Mesothelial cell of epicardium (in vitro differentiated cells): Measurements from ENCODE around the gene COA5. TPM values are rescaled to one million over a fixed set of nuclear protein-coding genes. Genes with fewer than 3 reads are reported as not detected.

Source experiments
- DNase-seq, 2 experiments: peaks; one replicate each; pipeline ENCODE4 v3.0.0; 2021; ENCODE audit warnings: low spot score in 2 of 2; ENCODE audit not compliant: unreplicated experiment in 2 of 2
- H3K27ac Mint-ChIP-seq: 2 replicates; pipeline ENCODE4 v1.8.0; 2021; ENCODE audit warnings: mixed read lengths
- H3K27me3 Mint-ChIP-seq: 2 replicates; pipeline ENCODE4 v1.8.0; 2021; ENCODE audit warnings: low read depth, mixed read lengths
- H3K36me3 Mint-ChIP-seq: 2 replicates; pipeline ENCODE4 v1.8.0; 2021; ENCODE audit warnings: mixed read lengths
- H3K4me1 Mint-ChIP-seq: 2 replicates; pipeline ENCODE4 v1.8.0; 2021; ENCODE audit warnings: mixed read lengths
- H3K4me3 Mint-ChIP-seq: 2 replicates; pipeline ENCODE4 v1.8.0; 2021; ENCODE audit warnings: mild to moderate bottlenecking, moderate library complexity, mixed read lengths
- H3K9me3 Mint-ChIP-seq: 2 replicates; pipeline ENCODE4 v1.8.0; 2021; ENCODE audit warnings: mixed read lengths
- CTCF ChIP-seq: fragments of 200-600 bp; sonication (generic); IDR thresholded peaks from one replicate; pipeline ENCODE4 v1.5.0; 2021; ENCODE audit warnings: antibody characterized with exemption; ENCODE audit not compliant: unreplicated experiment
- total RNA-seq: library from RNA; stranded (reverse); gene quantifications from 3 replicates; pipeline ENCODE4 v1.2.1, GENCODE V29; 2021

Gene COA5
- total RNA-seq, 1 donor from 2014 or later: 41.8 TPM

- TF ChIP-seq CTCF: no peak
- H3K27me3 Mint-ChIP-seq: no peaks in the 10 kb centered on the region
- H3K27ac Mint-ChIP-seq: no peak overlapping the region
- H3K4me3 Mint-ChIP-seq: no peak overlapping the region
- H3K4me1 Mint-ChIP-seq: peaks cover 4% of the 10 kb centered on the region
- H3K9me3 Mint-ChIP-seq: no peaks in the 10 kb centered on the region
- H3K36me3 Mint-ChIP-seq: peaks cover 29% of the 10 kb centered on the region
- no peak for DNase-seq
Observed at GRCh38 chr2:98565941-98566340, 42.4 kb downstream of the COA5 start.

GRCh38 chr2:98565286-98565860 lies 42.9 kb downstream of the COA5 start:
- DNase-seq: no peak
- Mint-ChIP-seq H3K9me3 (no peaks in the 10 kb centered on the region), H3K27ac (no peak overlapping the region), H3K36me3 (peaks cover 29% of the 10 kb centered on the region), H3K4me1 (peaks cover 4% of the 10 kb centered on the region), H3K4me3 (no peak overlapping the region), H3K27me3 (no peaks in the 10 kb centered on the region)
- no peak for TF ChIP-seq CTCF

- Mint-ChIP-seq H3K9me3 (no peaks in the 10 kb centered on the region), H3K4me3 (no peak overlapping the region), H3K36me3 (peaks cover 24% of the 10 kb centered on the region), H3K4me1 (peaks cover 4% of the 10 kb centered on the region), H3K27me3 (no peaks in the 10 kb centered on the region), H3K27ac (no peak overlapping the region)
- TF ChIP-seq CTCF: no peak
- no peak for DNase-seq
Observed at GRCh38 chr2:98564541-98565132, 43.7 kb downstream of the COA5 start.

GRCh38 chr2:98563394-98563793 lies 44.9 kb downstream of the COA5 start:
- H3K4me3 Mint-ChIP-seq: no peak overlapping the region

GRCh38 chr2:98561902-98562695 lies 46.2 kb downstream of the COA5 start:
- H3K9me3 Mint-ChIP-seq: no peaks in the 10 kb centered on the region
- H3K4me1 Mint-ChIP-seq: peaks cover 4% of the 10 kb centered on the region
- H3K4me3 Mint-ChIP-seq: no peak overlapping the region
- no peak overlapping the region for H3K27ac Mint-ChIP-seq
- H3K36me3 Mint-ChIP-seq: peaks cover 33% of the 10 kb centered on the region
- H3K27me3 Mint-ChIP-seq: no peaks in the 10 kb centered on the region
- no peak for TF ChIP-seq CTCF
- DNase-seq: no peak

More at GRCh38 chr2:98563394-98563793, 44.9 kb downstream of the COA5 start:
- TF ChIP-seq CTCF: no peak
- H3K9me3 Mint-ChIP-seq: no peaks in the 10 kb centered on the region
- H3K4me1 Mint-ChIP-seq: peaks cover 4% of the 10 kb centered on the region
- H3K27ac Mint-ChIP-seq: no peak overlapping the region
- H3K36me3 Mint-ChIP-seq: peaks cover 28% of the 10 kb centered on the region
- no peak for DNase-seq
- no peaks in the 10 kb centered on the region for H3K27me3 Mint-ChIP-seq
